ENCODE data around the gene POMT2.

The POMT2 gene

DNA sequence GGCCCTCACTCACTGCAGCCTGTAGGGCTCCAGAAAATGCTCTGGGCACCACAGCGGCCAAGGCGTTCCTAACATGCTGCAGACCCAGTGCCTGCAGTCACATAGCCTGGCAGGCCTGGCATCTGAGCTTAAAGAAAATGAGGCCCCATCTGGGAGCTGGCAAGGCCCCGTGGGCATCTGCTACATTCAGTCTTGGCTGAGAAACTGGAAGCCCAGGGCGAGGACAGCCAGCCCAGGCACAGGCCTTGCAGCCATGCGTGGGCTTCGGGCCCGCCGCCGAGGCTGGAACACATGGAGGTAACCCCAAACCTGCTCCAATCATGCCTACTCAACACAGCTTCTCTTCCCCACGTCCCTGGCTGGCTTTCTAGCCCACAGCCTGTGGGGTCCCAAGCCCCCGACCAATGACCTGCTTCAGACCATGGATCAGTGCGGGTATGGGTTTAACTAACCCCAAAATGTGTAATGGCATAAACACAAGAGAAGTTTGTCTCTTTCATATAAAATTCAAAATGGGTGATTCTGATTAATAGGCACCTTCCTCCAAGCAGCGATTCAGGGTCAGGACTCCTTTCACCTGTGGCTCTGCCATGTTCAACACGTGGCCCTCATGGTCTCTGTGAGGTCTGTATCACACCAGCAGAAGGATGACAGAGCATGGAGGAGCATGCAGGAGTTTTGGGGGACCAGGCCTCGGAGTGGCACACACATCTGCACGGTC, 56.1 kb downstream of the POMT2 start:
- no peak for DNase-seq

DNA sequence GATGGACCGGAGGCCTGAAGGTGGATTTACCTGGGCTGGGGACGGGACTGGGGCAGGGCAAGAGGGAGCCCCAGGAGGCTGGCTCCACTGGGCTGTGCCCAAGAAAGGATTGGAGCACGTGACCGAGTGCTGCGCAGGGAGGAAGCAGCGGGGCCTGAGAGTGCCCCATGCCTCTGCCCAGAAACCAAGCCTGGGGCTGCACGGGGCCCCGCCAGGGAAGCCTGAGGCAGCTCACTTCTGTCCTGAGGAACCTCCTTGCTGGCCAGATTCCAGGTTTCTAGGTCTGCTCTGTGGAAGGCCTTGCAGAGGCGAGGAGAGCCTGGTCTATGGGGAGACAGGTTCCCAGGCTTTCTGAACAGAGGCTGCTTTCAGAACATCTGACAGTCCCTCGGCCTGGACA, 60.1 kb downstream of the POMT2 start:
- no peak for DNase-seq

DNA sequence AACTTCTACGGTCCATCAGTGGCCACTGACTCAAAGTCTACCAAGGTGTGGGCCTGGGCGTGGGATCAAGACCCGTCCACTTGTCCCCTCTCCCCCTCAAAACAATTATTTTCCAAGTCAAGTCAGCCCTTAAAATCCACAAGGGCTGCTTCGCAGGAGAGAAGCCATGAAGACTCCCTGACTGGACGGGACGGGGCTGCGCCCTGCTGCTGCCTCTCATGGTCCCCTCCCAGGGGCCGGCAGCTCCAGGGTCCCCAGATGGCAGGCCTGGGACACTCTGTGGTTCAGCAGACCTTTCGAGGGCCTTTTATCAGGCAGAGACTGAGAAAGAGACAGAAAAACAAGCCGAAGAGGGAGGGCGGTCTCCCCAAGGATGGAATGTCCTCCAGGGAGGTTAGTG, 60.5 kb downstream of the POMT2 start:
- DNase-seq, result no peak

DNA sequence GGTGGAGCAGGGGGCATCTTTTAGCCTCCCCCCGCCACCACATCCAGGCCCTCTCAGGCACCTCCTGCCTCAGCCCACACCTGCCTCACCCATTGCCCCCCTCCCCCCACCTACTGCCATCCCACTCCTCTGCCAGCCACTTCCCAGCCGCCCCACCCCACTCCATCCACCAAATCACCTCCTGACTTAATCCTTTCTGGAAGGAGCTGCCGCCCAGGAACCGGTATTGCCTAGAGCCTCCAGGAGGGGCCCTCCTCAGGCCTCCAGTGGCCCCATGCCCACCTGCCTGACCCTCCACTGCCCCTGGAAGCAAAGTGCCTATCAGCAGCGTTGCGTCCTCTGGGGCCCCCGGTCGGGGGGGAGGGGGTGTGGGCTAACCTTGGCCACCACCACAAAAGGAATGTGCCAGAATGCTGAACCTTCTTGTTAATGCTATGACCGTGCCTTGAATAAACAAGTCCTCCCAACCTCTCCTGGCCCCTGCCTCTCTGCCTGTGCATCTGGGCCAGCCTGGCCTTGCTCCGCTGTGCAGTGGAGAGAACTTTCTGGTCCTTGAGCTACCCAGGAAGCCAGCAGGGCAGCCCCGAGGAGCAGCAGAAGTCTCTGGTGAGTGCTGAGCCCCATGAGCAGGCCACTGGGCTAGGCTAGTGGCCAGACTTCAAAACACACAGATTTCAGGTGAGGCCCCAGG, 61.5 kb downstream of the POMT2 start:
- no peak for DNase-seq

DNA sequence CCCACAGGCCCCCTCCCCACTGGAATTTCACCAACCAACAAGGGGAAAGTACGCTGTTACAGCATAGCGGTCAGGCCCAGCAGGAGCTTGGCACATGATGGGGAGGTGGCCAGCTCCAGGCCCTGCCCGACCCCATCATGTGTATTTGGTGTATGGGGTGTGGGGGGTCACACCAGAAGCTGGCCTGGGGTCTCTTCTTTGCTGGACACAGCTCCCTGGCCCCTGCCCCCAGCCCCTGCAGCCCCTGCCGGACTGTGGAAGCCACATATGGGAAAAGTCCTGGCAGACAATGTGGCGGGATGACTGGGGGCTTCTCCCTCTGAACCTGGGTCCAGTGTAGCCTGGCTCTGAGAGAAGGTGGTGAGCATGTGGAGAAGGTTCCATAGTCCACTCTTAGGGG, 62.1 kb downstream of the POMT2 start:
- no peak for DNase-seq

DNA sequence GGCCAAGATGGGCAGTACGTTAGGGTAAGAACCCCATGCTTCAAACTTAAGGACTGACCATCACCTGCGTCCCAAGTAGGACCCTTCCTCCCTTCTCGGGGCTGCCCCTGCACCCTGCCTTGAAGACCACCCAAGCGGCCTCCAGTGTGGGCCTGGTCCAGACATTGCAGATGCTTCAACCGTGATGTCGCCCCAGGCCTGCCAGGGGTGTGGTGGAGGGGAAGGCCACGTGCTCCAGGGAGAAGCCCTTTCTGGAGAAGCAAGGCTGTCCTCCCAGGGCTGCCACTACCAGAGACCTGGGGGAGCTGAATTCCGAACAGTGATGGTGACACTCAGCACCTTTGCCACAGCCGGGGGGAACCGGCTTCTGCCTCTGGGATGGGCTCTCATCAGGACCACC, 63.0 kb downstream of the POMT2 start:
- no peak for DNase-seq

DNA sequence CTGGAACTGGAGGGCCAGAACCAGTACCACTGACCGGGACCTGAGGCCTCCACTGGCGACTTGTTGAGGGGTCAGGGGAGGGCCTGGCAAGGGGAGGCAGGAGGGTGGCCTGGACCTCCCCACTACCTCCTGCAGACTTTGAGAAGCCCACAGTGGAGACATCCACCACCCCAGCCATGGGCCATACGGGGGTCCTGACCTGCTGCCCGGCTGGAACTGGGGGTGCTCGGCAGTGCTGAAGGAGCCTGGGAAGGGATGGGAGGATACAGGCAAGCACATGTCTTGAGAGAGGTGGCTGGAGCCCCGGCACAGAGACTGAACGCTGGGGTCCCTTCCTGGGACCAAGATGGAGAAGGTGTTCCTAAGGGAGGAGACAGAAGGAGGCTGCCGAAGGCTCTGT, 64.0 kb downstream of the POMT2 start:
- DNase-seq, result no peak

DNA sequence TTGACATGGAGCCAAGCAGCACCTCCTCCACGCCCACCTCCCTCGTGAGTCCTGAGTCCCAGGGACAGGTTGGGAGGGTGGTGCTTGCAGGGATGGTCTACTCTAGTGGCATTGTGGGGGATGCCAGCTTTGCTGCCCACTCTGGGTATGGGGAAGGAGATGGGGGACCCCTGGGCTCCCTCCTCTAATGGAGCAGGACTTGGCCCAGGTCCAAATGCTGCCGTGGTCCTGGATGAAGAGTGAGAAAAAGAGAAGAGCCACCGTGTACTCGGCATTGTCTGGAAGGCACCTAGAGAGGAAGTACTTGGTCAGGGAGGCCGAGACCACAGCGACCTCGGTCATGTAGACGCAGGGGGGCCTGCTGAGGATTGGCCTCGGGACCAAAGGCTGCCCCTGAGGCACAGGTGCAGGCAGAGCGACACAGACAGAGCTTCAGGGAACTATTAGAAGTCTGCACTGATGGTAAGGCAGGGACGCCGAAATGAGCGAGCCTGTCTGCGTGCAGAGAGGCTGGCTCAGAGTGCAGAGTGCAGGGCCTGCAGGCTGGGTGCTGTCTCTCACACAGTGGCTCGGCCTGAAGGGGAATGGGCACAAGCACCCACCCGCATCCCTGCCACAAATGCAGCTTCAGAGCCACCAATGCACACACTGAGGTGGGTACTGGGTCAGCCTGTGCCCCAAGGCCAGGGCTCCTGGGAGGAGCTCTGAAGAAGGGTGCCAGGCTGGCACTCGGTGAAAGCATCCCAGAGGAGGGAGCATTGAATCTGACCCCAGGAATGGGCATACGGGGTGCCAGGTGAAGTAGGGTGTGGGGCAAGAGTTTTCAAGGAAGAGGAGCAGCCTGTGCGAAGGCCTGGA, 67.1 kb downstream of the POMT2 start:
- no peak for DNase-seq

DNA sequence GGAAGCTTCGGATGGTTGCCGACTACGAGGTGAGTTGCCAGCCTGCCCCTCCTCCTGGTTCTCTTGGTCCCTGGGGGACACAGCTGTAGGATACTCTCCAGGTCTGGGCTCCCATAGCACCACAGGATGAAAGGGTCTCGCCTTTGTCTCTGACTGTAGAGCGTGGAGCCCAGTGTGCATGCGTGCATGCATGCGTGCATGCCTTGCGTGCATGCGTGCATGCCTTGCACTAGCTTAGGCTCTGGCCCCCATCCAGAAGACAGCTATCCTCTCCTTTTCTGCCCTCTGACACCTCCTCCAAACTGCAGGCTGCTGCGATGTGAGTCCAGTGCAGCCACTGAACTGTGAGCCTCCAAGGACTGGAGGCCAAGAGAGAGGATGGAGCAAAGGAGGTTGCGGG, 68.8 kb downstream of the POMT2 start:
- DNase-seq, result no peak

DNA sequence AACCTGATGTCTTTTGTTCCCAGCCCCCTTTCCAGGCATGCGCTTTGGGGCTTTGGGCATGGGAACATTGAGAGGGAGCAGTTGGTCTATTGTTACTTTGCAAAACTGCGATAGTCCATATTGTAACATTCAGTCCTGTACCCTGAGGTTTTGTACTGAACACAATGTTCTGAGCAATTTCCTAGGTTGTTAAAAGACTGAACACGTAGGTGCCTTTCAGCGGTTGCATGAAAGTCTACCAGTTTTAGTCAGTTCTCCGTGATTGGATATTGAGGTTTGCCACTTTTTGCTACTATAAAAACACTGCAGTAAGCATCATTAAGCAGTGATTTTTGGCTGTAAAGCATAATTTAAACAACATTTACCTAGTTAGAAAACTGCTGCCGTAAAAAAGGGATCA, 69.8 kb downstream of the POMT2 start:
- DNase-seq, result no peak

DNA sequence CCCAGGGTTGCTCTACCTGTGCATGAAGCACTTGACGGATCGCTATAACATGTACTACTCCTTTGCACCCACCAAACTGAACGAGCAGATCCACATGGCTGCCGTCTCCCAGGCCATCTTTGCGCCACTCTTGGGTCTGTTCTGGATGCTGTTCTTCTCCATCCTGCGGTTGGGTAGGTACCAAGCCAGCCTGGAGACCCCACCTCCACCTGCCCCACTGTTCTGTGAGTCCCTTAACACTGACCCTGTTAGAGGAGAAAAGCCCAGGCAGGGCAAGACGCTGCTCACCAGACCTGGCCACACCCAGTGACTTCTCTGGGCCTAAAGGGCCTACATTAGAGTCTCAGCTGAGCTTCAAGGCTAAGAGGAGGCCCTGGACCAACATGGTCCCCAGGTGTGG, 71.4 kb downstream of the POMT2 start:
- DNase-seq, result no peak

DNA sequence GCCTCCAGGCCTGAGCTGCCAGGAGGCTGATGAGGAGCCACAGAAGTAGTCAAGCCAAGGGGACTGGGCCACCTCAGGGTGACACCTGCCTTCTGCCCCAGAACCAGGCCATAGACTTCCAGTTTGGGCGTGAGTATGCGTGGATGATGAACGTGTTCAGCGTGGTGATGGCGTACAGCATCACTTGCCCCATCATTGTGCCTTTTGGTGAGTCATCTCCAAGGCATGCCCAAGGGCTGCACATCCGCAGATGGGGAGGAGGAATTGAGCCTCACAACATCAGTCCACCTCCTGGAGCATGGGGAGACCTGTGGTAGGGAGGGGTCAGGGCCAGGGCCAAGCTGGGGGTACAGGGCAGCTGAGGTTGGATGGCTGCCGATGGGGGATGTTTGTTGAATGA, 72.0 kb downstream of the POMT2 start:
- DNase-seq, result no peak

DNA sequence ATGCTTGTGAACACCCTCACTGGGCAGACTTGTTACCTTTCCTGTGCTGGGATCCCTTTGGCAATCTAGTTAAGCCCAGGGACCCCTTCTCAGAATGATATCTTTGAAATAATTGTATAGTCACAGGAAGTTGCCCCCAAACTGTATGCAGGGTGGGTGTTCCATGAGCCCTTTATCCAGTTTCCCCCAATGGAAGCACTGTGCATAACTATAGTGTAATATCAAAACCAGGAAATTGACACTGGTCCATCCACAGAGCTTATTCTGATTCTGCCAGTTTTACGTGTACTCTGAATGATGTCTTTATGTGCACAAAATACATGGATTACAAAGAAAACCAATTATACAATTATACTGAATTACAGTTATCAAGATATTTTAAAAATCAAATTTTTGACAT, 73.9 kb downstream of the POMT2 start:
- DNase-seq, result no peak

DNA sequence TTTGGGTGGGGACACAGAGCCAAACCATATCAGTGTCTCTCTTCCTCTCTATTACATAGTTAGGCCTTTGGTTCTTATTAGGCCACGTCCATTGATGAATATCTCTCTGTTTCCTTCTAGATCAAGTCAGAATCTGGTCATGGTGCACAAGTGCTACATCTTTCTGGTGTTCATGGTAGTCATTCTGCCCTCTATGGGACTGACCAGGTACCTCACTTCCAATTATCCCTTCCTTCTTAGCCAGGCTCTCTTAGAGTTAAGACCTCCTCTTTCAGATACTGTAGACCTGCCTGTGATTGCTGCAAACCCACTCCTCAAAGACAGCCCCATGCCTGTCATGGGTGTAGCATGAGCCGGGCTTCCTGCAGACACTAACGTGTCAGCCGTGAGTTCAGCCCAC, 74.9 kb downstream of the POMT2 start:
- no peak for DNase-seq

DNA sequence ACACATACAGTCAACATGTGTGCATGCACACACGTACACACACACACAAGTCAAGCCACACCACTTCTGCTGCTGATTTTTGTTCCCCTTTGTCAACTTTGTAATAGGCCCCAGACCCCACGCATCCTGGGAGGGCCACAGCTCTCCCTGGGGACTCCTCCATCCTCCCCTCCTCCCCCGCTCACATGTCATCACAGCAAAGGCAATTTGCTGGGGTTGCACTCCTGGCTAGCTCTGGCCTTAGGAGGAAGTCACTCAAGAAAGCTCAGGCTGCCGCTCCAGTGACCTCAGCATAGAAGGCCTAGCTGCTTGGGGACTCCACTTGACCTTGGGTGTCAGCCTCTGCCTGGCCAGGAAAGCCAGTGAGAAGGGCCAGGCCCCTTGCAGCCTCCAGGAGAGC, 76.8 kb downstream of the POMT2 start:
- DNase-seq, result no peak

DNA sequence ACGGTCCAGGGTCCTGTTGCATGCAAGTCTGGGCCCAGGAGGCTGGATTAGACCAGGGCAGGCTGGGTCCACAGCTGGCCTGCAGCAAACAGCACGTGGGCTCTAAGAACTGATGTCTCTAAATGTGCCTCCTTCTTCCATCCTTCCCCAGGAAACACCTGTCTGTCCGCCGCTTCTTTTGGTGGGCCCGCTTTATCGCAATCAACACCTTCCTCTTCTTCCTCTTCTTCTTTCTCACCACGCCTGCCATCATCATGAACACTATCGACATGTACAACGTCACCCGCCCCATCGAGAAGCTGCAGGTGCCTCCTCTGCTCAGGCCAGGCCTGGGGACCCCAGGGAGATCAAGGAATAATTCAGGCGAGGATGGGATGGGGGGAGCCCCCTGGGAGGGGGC, 77.9 kb downstream of the POMT2 start:
- no peak for DNase-seq

DNA sequence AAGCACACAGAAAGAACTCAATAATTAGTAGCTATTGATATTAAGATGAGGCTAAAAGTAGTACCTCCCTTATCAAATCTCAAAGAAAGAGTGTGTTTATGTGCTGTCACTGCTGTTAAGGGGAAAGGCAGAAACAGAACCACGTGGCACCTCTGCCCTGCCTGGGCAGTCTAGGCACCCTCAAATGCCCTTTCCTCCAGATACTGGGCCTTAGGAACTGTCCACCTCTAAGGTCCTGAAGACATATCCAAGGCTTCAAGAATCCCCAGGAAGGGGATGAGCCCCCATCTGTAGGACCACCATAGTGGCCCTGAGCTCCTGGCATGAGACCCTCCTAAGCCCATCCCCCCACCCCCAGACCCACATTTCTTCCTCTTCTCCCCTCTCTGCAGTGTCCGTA, 78.7 kb downstream of the POMT2 start:
- DNase-seq, result no peak

DNA sequence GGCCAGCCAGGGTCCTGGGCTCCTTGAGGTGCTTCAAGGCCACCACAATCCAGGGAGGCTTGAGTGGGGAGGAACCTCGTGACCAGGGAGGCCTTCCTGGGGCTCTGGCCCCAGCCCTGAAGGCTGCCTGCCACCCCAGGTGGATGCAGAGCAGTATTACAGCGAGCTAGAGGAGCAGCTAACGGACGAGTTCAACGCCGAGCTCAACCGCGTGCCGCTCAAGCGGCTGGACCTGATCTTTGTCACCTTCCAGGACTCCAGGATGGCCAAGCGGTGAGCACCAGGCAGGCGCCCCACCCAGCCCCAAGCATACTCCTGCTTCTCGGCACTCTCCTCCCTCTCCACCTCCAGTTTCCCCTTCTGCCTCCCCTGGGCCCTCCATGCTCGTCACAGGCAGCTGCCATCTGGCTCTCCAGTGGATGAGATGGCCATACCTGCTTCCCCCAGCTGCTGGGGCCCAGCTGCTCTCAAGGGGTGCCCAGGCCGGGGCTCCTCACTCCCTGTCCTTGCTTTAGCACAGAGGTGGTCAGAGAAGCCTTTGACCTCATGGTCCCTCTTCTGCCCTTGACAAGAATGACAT, 80.3 kb downstream of the POMT2 start:
- no peak for DNase-seq

DNA sequence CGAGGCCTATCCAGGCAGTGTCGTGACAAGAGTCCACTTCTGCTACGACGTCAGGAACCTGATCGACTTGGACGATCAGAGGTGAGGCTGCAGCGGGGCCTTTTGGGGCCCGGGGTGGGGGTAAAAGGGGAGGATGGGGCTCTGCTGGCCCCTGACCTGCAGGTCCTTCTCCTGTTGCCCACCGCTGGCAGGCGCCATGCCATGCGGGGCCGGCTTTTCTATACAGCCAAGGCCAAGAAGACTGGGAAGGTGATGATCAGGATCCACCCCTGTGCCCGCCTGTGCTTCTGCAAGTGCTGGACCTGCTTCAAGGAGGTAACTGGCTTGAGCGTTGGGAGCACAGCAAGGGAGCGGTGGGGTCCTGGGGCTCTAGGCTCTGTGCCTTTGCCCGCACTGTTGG, 81.3 kb downstream of the POMT2 start:
- DNase-seq, result no peak

DNA sequence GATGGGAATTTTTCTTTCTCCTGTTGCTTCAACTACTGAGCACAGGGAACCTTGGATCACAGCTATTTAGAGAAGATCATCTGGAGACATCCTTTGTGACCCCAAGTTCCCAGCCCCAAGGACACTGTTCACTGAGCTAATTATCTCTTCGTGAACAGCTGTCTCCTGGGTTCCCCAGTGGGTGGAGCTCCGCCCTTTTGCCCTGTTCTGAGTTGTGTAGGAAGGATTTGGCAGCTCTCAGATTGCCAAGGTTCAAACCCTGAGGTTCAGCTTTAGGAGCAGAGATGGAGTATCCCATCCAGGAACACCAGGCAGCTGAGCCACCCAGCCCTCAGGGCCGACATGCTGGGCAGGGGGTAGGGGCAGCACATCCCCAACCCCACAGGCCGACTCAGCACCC, 81.7 kb downstream of the POMT2 start:
- no peak for DNase-seq

DNA sequence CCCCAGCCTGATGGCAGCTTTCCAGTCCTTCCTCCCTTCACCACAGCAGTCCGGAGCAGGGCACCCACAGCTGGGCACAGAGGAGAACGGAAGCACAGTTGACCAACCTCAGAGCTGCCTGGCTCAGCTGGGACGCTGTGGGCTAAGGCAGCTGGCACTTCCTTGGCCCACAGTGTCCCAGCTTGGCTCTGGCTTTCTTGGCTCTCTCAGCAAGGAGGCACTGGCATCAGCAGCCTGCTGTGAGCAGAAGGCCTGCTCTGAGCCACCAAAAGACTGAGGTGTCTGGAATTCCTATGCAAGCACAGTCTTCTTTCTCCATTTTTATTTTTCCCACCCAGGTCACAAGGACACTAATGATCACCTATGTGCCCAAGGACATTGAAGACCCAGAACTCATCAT, 82.3 kb downstream of the POMT2 start:
- no peak for DNase-seq

DNA sequence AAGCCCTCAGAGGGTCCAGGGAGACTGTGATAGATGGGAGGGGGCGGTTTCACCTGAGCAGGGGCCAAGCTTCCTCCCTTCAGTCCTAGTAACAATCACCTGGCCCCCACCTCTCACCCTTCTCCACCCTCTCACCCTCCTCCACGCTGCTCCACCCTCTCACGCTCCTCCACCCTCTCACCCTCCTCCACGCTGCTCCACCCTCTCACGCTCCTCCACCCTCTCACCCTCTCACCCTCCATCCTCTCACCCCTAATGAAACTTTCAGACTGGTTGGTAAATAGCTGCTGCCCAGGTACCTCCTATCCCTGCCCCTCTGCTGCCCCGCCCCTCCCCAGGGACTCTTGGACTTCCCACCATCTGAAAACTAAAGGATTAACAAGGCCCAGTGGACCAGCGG, 83.9 kb downstream of the POMT2 start:
- no peak for DNase-seq

DNA sequence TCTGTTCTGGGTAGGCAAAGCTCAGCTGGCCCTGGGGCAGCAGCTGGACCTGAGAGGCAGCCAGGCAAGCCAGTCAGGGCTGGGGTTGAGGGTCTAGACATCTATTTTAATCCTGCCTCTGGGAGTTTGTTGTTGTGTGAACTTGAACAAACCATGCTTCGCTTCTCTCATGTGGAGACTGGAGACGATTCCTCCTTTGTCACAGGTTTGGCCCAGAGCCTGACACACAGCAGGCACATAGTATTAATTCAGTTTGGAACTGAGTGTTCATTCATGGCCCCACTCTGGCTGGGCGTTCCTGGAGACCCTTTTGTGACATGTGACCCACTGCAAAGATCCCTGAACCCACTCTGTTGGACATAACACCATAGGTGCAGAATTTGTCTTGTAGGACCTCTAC, 89.0 kb downstream of the POMT2 start:
- DNase-seq, result no peak

DNA sequence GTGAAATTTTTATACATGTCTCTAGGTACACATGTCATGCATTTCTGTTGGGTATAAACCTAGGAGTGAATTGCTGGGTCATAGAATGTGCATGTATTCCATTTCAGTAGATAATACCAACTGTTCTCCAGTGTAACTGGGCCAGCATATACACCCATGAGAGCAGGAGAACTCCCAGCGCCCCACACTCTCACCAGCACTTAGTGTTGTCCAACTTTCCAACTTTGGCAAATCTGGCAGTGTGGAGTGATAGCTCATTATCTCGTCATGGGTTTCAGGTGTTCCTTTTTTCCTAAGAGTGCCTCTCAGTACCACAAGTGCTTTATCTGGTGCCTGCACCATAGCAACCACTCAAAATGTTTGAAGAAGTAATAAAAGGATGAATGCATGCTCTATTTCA, 89.8 kb downstream of the POMT2 start:
- no peak for DNase-seq
